Ecto neural progenitor cell (in vitro differentiated cells): ENCODE measurements around the gene HRC.
A peak's percentile ranks its signal among the peaks of the same experiment; 100 is the strongest.
"Not testable (repeated sequence)": the region's sequence is repeated elsewhere in the genome, so short reads cannot be mapped to it uniquely, and the experiment has no call there.

Experiments
- DNase-seq: peaks from one replicate; pipeline ENCODE4 v3.0.0-alpha.2; 2018; ENCODE audit warnings: low spot score

HRC gene

DNA sequence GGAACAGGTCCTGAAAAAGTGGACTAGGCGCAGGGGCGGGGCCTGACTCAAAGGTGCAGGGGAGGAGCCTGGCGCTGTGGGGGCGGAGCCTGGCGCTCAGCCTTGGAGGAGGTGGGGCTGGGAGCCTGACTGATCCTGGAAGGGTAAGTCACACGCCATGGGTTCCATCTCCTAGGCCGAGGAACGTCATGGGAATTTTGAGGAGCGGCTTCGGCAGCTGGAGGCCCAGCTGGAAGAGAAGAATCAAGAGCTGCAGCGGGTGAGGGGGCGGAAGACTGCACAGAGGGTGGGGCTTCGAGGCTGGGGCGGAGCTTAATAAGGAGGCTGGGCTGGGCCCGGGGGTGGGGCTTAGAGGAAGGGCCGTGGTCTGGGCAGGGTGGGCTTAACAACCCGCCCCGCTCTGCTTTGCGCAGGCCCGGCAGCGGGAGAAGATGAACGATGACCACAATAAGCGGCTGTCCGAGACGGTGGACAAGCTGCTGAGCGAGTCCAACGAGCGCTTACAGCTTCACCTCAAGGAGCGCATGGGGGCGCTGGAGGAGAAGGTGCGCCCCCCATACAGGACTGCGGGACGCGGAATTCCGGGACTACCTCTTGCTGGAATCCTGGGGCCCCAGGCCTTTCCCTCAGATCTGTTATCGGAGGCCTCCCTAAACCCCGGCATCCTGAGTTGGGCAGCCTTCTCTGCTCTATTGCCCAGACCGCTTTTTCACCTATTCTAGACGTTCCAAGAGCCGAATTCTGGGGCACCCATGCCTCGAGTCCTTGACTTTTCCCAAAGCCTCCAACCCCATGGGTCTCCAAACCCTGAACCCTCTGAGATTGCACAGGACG is 21.4 kb downstream of the HRC start:
- peak; percentile 89 for DNase-seq

DNA sequence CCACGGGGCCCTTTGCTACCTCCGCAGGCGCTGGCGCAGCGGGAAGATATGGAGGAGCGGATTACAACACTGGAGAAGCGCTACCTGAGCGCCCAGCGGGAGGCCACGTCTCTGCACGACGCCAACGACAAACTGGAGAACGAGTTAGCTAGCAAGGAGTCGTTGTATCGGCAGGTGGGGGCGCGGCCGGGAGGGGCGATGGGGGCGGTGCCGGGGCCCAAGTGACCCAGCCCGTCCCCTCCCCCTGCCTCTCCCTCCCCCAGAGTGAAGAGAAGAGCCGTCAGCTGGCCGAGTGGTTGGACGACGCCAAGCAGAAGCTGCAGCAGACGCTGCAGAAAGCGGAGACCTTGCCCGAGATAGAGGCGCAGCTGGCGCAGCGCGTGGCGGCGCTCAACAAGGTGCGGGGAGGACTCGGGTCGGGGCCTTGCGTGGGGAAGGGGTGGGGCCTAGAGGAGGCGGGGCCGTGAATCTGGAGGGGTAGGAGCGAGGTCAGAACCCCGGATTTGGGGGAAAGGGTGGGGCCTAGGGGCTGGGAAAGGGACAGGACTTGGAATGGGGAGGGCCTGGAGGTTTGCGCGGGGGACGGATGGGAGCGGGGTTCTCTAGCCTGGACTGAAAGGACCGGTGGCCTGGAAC is 22.1 kb downstream of the HRC start:
- no peak for DNase-seq

DNA sequence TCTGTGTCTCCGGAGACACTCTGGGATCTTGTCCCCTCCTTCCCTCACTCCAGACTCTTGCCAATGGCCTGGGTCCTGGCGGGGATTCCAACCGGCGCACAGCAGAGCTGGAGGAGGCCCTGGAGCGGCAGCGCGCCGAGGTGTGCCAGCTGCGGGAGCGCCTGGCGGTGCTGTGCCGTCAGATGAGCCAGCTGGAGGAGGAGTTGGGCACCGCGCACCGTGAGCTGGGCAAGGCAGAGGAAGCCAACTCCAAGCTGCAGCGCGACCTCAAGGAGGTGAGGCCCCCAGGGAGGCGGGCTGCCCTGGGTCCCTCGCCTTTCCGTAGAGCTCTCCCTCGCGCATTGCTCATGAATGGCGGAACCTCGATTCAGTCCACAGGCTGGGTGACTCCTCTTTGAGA is 24.9 kb downstream of the HRC start:
- DNase-seq = no peak

DNA sequence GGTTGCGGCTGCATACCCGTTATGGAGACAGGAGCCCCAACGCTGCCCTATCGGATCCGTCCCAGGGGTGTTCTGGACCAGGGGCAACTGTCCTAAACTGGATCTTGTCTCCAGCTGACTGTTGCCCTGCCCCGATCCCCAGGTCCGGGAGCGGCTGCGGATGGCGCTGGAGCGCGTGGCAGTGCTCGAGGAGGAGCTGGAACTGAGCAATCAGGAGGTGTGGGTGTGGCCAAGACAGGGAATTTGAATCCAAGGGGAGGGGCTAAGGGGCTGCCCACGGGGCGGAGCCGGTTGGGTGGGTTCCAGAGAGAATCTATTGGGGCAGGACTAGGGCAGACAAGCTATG is 26.0 kb downstream of the HRC start:
- DNase-seq = peak; percentile 74

DNA sequence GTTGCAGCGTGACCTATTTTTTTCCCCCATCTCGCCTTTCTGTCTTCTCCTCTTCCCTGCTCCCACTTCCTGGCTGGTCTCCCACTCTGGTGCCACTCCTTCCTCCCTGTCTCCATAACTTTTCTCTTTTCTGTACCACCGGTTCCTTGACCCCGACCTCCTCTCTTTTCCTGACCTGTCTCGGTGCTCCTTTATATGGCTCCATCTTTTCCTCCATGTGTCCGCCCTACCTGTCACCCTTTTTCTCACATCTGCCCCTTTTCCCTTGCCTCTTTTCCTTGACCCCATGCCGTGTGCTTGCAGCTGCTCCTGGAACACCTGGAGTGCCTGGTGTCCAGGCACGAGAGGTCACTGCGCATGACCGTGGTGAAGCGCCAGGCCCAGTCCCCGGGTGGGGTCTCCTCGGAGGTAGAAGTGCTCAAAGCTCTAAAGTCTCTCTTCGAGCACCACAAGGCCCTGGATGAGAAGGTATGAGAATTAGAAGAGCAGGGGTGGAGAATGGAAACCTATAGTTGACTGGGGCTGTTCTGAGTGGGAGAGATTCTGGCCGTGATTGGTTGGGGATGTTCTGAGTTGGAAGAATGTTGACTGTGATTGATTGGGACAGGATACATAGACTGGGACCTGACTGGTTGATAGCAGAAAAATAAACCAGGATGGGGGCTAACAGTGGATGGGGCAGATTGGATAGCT is 26.5 kb downstream of the HRC start:
- DNase-seq = no peak

DNA sequence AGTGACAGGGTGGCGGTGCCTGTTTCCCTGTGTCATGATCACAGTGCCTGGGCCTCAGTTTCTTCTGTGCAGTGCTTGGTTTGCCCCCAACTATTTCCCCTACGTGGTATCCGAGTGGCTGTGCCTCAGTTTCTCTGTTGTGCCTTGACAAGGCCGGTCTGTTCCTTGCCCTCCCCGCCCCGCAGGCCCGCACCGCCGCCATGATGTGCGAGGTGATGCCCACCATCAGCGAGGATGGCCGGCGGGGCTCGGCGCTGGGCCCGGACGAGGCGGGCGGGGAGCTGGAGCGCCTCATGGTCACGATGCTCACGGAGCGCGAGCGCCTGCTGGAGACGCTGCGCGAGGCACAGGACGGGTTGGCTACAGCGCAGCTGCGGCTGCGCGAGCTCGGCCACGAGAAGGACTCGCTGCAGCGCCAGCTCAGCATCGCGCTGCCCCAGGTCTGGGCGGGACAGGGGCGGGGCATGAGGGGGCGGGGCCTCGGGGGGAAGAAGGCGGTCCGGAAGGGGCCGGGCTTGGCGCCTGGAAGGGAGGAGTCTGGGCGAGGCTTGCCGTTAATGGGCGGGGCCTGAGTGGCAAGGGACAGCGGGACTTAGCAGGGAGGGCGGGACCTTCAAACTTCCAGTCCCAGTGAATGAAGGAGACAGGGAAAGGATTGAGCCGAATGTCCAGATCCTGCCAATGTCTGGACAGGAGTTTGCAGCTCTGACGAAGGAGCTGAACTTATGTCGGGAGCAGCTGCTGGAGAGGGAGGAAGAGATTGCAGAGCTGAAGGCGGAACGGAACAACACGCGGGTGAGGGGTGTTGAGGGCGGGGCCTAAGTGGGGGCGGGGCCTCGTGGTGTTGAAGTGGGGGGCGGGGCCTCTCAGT is 27.3 kb downstream of the HRC start:
- peak; percentile 98 for DNase-seq

DNA sequence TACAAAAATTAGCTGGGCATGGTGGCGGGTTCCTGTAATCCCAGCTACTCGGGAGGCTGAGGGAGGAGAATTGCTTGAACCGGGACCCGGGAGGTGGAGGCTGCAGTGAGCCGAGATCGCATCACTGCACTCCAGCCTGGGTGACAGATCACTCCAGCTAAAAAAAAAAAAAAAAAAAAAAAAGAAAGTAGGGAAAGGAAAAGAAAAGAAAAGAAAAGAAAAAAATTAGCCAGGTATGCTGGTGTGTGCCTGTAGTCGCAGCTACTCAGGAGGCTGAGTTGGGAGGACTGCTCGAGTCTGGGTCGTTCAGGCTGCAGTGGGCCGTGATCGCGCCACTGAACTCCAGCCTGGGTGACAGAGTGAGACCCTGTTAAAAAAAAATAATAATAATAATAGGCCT is 28.0 kb downstream of the HRC start:
- DNase-seq = not testable (repeated sequence)

DNA sequence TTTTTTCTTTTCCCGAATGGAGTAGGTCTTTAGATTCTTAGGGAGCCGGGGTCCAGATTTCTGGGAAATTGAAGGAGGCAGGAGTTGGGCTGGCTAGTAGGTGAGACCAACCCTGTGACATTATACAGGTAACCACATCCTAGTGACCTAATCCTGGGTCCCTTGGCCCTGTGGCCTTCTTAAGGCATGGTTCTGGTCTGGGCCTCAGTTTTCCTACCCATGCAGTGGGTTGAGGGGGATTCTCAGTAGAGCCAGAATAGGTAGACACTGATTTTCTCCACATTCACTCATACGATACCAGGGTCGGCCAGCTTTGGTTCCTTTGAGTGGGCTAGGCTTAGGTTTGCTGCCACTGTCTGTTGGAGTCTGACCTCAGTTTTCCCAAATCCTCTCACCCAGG is 28.6 kb downstream of the HRC start:
- DNase-seq = no peak

DNA sequence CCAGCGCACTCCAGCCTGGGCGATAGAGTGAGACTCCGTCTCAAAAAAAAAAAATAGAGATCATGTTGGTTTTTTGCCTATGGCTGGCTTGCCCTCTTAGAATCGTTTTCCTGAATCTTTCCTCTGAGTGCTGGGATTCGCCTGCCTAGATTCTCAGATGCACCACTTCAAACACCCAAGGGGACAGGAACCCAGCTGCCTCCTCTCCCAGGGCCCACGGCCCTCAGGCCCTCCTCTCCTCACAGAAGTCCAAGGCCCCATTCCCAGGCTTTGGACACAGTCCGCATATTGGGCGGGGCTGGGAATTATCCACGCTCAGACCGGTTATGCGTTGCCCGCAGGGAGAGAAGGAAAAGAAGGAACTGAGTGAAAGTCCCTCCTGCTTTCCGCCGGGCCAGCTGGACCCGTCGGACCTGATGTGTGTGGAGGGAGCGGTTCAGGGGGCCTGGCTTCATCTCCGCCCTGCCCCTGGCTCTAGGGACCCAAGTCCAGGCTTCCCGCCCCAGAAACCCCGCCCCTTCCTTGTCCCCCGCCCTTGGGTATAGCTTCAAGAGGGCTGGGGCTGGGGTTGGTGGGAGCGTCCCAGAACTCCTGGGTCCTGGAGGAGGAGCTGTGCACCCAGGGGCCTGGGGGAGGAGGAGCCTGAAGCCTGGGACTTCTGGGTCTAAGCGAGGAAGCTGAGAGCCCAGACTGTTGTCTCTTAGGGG is 30.0 kb downstream of the HRC start:
- DNase-seq = peak; percentile 68

DNA sequence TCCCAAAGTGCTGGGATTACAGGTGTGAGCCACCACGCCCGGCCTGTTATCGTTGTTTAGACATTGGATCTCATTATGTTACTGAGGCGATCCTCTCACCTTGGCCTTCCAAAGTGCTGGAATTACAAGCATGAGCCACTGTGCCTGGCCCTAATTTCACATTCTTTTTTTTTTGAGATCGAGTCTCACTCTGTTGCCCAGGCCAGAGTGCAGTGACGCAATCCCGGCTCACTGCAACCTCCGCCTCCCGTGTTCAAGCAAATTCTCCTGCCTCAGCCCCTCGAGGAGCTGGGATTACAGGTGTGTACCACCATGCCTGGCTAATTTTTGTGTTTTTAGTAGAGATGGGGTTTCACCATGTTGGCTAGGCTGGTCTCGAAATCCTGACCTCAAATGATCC is 31.9 kb downstream of the HRC start:
- not testable (repeated sequence) for DNase-seq

DNA sequence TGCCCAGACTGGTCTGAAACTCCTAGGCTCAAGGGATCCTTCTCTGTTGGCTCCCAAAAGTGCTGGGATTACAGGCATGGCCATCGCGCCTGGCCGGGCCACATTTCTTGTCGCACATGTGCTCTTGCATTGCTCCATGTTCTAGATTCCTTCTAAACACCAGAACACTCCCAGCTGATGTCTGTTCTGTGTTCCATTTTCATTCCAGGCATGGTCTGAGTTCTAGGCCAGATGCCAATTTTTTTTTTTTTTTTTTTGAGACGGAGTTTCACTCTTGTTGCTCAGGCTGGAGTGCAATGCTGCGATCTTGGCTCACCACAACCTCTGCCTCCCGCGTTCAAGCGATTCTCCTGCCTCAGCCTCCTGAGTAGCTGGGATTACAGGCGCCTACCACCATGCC is 33.4 kb downstream of the HRC start:
- not testable (repeated sequence) for DNase-seq

DNA sequence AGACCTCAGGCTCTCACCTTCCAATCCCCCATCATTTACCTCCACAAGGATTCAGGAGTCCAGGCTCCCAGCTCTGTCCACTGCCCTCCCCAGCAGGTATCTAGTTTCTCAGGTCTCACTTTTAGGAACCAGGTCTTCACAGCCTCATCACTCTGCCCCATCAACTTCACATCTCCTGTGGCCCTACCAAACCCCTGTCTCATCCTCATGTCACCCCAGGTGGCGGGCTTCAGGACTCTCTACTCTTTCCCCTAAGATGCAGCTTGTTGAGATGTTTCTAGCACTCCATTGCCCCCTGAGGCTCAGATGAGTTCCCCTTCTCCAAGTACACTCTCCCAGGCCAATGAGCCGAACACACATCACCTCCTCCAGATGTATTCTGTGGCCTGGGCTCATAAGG is 34.3 kb downstream of the HRC start:
- no peak for DNase-seq

DNA sequence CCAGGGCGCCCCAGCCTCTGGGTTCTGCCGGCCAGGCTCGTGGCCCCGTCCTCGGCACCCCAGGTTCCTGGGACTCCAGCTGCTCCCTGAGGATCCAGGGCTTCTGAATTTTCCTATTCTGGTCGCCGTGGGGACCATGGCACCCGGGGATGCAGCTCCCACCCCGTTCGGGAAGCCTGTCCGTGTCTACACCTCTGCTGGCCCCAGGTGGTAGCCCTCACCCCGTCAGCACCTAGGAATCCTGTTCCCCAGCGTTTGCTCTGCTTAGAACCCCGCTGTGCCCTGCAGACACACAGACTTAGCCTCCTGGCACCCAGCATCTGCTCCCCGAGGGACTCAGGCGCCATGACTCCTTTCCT is 34.9 kb downstream of the HRC start:
- no peak for DNase-seq

DNA sequence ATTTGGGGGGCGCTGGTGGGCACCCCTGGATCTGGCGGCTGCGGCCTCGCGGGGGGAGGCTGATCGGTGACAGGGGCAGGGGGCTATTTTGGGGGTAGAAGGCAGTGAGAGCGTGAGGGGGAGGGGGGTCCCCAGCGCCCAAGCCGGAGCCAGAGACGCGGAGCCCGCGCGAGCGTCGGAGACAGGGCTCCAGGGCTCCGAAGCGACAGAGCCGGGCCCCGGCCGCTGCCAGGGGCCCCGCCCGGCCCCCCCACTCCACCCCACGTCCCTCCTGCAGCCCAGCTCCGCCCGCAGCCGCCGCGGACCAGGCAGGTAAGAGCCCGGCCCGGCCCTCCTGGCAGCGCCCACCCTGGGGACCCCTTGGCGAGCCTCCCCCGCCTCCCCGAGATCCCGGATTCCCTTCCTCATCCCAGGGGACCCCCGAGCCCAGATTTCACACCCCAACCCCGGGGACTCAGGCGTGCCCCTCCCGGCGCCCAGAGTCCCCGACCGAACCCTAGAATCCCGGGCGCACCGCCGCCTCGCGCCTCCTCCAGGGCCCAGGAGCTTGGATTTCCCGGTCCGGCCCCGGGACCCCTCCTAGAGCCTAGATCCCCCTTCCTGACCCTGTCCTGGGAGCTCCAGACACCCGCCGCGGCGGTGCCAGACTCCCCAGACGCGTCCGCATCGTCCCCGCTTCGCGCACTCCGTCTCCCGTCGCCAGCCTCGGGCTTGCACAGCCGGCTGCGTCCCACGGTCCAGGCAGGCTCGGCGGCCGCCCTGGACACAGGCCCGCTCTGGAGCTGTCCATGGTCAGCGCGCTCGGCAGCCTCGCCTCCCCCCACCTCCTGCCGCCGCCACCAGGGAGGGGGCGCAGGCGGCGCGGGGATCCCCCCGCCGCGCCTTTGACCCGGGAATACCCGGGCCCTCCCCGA is 35.5 kb downstream of the HRC start, which contains the start of gene PPFIA3:
PPFIA3 (plus strand) TSS at position 134 of the 914 bp plus-strand sequence. CDS start 8,330 bp downstream, outside the sequence.
- peak; percentile 81 for DNase-seq

DNA sequence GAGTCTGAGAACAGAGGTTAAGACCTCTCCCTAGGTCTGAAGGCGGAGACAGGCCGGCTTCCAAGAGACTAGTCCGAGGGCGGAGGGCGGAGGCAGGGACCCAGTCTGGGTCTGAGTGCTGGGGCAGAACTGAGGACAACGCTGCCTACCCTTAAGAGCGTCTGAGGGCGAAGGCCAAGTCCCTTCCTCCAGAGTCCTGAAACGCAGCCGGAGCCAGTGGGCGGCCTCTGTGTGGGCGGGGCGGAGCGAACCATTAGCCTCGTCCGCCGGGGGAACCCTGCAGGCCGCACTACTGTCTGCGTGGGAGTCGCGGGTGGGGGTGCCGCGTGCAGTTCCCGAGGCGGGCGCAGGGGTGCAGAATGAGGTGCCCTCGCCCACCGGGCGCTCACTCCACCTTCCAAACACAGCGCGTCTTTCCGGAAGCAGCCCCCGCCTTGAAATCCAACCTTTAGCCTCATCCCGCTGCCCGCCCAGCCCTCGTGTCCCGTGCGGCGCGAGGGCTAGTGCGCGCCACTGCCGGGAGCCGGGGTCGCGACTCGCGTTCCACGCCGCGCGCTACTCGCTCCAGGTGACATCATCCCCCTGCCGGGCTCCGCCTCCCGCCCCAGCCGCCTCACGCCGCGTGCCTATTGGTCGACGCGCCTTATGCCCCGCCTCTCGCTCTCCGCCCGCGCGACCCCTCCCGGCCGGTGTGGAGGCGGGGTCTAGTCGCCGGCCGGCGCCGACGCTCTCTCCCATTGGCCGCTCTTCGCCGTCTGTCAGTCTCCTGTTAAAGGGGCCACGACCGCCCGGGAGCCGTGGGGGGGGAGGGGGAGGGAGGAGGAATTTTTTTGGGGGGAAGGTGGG is 36.4 kb downstream of the HRC start, which contains the start of gene C19orf73:
C19orf73 (minus strand) TSS at position 579 of the 846 bp plus-strand sequence; CDS start at position 458, 121 bp downstream.
- DNase-seq = peak; percentile 95

DNA sequence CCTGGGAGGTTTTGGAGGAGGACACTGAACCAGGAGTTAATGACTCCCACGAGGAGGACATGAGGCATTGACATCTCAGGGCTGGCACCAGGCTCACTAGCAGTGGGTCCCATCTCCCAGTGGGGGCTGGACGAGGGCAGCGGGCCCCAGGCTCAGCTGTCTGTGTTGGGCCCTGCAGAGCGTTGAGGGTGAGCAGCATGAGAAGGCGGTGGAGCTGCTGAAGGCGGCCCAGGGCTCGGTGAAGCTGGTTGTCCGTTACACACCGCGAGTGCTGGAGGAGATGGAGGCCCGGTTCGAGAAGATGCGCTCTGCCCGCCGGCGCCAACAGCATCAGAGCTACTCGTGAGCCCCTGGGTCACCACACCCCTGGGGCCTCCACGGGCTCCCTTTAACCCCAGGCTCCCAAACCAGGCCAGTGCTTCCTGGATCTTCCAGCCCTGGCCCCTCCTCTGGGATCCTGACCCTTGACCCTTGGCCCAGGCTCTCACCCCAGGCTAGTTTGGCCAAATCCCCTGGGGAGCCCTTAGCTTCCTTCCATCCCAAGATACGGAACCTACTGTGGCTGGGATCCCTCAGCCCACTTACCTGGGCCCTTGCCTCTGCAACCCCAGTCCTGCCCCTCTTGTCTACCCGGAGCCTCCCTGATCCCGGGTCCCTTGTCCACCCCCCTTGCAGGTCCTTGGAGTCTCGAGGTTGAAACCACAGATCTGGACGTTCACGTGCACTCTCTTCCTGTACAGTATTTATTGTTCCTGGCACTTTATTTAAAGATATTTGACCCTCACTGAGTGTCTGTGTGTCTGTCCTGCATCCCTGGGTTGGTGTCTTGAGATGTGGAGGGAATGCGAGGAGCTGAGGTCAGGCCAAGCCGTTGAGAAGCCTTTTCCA is 37.3 kb downstream of the HRC start:
- no peak for DNase-seq

DNA sequence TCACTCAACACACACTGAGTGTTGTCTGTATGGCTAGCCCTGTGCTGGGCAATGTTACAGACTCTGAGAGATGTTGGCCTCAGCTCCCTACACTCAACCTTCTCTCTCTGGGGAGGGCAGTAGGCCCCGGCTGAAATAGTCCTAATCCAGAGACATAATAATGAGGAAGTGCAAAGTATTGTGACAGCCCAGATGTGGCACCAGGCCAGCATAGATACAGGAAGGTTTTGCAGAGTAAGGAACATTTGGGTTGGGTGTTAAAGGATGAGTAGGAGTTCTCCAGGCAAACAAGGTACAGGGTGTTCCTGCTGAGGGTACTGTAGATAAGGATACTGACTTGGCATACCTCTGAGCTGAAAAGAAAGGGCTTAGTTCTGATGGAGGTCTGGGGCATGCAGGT is 38.7 kb downstream of the HRC start:
- no peak for DNase-seq

DNA sequence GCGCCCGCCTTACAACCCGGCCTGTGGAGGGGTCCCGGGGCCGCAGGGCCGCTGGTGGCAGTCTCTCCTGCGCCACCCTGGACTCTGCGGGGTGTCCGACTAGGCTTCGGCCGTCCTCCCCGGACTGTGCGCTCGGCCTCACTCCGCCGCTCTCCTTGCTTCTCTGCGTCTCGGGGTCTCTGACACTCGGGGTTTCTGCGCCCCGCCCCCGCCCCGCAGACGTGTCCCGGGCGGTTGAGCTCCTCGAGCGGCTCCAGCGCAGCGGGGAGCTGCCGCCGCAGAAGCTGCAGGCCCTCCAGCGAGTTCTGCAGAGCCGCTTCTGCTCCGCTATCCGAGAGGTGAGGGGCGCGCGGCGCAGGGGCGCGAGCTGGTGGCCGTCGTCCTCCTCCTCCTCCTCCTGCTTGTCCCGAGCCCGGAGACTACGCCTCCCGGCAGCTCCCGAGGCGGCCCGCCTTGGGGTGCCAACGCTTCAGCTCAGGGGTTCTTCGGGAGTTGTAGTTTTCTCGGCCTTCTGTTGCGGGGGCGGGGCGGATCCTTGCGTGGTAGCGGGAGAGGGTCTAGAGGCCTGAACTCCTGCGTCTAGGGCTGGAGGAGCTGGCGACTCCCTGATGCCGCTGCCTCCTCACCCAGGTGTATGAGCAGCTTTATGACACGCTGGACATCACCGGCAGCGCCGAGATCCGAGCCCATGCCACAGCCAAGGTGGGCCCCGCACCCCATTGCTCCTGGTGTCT is 40.4 kb downstream of the HRC start:
- peak; percentile 85 for DNase-seq
